HG03095 (cell line): ENCODE data around the gene PIK3C3.
"Not testable (repeated sequence)": the region's sequence is repeated elsewhere in the genome, so short reads cannot be mapped to it uniquely, and the experiment has no call there.

Source experiments
- ATAC-seq: cut with Tn5 transposase; IDR thresholded peaks from one replicate; pipeline ENCODE4 v1.9.1; 2021; ENCODE audit warnings: moderate library complexity; ENCODE audit not compliant: unreplicated experiment

PIK3C3 gene

GRCh38 chr18:42068030-42068429 lies 113.0 kb downstream of the PIK3C3 start:
- ATAC-seq = no peak

DNA sequence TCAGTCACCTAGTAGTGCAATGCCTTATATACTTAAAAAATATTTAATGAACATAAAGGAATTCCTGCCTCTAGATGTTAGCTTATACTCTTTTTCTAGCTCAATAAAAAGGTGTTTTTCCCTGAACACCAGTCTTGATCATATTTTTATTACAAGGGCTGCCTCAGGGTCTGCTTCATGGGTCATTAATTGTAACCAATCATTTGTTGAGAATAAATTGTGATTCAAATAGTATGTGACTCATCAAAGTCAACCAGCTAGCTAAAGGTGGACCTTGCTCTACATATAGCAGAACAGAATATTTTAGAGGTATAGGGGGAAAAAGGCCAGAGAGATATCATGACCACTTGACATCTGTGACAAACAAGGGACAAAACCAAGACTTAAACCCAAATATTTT lies 114.0 kb downstream of the PIK3C3 start:
- ATAC-seq = no peak

DNA sequence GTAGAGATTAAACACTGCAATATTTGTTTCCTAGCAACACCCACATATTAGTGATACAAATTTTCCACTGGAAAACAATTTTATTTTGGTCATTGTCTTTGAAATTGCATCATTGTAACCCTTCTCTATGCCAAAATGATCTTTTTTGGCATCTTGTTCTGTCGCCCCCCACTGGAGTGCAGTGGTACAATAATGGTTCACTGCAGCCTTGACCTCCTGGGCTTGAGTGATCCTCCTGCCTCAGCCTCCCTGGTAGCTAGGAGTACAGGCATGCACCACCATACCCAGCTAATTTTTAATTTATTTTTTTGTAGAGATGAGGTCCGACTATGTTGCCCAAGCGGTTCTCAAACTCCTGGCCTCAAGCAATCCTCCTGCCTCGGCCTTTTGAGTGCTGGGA lies 117.4 kb downstream of the PIK3C3 start:
- no peak for ATAC-seq

DNA sequence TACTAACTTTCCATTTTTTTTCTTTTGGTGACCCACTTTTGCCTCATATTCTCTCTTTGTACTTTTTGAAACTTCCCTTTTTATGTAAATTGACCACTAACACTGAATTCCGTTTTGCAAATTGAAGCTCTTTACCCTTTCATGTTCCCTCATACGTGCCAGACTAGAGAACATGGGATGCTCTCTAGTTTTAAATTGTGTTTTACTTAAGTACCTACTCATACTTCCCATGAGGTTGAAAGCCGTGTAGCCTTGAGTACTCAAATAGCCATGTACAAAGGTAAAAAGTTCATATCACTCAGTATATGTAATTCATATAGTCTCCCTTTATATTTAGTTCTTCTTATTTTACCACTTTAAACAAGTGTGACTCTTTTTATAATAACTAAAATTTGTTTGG lies 119.7 kb downstream of the PIK3C3 start:
- ATAC-seq = no peak

GRCh38 chr18:42078711-42079110 lies 123.7 kb downstream of the PIK3C3 start:
- no peak for ATAC-seq

DNA sequence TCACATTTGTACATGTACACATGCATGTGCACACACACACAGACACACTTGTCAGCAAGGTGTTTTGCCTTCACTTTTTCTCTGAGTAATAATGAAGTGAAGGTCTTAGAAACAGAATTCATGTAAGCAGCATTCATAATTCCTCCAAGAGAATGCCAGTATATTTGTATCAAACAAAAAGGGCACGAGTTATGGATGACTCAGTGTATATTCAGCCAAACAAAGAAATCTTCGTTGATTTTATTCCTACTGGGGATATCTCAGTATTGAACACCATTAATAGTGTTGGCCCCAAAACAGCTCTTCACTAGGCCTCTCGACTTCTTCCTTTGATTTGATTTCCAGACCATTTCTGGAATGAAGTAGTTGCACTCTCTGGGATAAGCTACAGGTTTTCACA lies 125.3 kb downstream of the PIK3C3 start:
- no peak for ATAC-seq

DNA sequence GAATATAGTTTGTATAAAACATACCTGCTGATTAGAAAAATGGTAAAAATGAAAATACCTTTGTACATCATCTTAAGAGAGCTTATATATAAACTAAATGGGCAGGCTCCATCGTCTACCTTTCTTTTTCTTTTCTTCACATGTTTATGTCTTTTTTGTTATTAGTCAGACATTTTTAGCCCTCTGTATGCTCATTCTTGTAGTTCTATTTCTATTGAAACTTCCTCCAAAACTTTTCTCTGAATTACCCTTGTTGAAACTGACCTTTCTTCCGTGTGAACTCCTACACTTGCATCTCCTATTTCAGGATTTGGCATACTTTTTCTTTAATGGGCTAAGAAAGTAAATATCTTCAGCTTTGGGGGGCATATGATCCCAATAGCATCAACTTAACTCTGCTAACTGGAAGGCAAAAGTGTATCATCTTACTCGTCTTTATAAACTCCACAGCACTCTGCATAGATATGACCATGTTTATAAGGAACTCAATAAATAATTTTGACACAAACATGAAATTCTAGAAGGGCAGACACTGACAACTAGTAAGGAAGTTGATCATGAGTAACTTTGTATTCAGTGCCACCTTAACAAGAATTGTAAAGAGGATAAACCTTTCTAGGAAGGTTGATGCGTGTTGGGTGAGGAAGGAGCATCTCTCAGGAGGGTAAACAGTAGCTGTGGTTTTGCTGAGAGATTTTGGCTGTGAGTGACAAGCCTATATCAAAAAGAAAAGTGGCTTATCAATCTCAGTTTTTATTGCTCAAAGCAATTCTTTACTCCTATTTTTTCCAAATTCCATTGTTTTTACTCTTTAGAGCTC lies 127.6 kb downstream of the PIK3C3 start:
- no peak for ATAC-seq

- ATAC-seq = no peak
Measured at GRCh38 chr18:42086288-42086687, 131.3 kb downstream of the PIK3C3 start.

DNA sequence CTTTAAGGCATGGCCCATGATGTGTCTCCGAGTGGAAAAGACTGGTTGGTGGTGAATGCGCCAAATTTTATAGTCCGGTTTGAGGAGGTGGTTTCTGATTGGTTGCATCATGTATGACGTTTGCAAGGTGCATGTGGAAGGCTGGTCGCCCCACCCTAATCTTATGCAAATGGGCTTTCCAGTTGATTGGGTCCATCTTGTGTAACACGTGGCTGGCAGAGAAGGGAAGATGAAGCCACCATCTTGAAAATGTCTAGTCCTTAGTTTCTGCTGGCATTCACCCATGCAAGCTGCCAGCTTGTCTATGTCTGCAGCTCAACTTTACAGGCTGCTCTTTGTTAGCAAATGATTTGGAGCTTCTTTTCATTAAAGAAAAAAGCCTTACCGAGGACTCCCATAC lies 132.2 kb downstream of the PIK3C3 start:
- no peak for ATAC-seq

DNA sequence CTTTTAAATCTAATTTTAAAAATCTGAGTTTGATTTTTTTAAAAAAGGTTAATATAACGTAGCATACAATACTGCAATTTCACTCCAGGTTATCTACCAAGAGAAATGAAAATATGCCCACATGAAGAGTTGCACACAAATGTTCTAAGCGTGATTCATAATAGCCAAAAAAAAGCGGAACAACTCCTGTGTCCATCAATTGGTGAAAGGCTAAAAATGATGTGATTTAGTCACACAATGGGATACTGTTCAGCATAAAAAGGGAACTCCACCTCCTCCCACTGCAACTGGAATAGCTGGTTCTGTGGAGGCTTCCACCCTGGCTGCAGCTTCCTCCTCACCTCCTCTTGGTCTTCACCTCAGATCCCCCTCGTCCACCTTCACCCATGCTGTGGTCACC lies 132.8 kb downstream of the PIK3C3 start:
- no peak for ATAC-seq

DNA sequence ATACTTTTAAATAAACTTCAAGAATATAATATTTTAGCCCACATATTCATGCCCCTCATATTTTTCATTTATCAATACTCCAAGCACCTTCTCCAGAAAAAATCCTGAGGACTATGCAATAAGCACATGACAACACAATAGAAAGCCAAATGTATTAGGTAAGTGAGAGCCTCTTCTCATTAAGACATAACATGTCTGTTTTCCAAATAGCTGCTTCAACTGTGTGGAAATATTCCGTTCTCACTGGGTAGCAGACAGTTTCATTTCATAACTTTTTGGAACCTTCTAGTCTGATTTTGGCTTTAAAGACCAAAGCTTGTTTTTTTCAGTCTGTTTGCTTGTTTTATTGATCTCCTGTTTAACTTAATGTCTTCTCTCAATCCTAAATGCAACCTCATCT lies 137.8 kb downstream of the PIK3C3 start:
- no peak for ATAC-seq

GRCh38 chr18:42094875-42095274 lies 139.8 kb downstream of the PIK3C3 start:
- ATAC-seq = no peak

DNA sequence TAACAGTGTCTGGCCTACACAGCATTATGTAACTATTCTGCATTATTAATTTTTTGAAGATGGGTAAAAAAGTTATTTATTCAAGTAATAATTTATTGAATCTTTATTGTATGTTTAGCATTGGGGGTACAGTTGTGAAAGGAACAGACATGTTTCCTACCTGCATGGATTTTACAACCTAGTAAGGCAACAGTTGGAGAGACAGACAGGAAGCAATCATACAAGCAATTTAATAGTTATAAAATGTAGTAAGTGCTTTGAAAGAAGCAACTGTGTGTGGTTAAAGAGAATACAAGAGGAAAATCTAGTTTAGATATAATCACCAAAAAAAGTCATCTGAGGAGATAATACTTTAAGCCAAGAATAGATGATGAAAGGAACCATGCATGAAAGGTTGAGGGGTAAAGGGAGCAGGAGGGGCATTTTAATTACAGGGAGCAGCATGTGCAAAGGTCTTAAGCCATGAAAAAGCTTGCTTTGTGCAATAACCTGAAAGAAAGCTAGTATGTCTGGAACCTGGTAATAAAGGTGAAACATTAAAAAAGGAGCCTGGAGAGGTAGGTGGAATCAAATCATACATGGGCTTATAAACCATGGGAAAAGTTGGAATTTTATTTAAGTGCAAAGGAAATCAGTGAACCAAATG lies 140.8 kb downstream of the PIK3C3 start:
- ATAC-seq = no peak

DNA sequence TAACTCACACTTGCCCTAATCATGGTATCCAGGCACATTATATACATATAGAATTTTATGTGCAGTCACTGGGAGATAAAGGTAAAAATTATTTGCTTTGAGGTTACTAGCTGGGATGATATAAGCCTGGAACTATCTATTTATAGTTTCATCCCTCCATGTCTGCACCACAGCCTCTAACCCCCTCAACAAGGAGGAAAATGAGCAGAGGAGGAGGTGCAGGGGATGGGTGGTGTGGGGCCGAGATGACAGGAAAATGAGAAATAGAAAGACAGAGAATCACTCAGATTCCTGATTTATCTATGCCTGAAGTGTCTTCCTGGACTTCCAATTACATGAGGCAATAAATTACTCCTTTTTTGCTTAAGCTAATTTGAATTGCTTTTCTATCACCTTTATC lies 145.2 kb downstream of the PIK3C3 start:
- ATAC-seq = no peak

GRCh38 chr18:42100911-42101310 lies 145.9 kb downstream of the PIK3C3 start:
- no peak for ATAC-seq

- no peak for ATAC-seq
Measured at GRCh38 chr18:42105394-42105793, 150.4 kb downstream of the PIK3C3 start.

- no peak for ATAC-seq
Measured at GRCh38 chr18:42106784-42107183, 151.8 kb downstream of the PIK3C3 start.

GRCh38 chr18:42107287-42107686 lies 152.3 kb downstream of the PIK3C3 start:
- ATAC-seq = no peak

DNA sequence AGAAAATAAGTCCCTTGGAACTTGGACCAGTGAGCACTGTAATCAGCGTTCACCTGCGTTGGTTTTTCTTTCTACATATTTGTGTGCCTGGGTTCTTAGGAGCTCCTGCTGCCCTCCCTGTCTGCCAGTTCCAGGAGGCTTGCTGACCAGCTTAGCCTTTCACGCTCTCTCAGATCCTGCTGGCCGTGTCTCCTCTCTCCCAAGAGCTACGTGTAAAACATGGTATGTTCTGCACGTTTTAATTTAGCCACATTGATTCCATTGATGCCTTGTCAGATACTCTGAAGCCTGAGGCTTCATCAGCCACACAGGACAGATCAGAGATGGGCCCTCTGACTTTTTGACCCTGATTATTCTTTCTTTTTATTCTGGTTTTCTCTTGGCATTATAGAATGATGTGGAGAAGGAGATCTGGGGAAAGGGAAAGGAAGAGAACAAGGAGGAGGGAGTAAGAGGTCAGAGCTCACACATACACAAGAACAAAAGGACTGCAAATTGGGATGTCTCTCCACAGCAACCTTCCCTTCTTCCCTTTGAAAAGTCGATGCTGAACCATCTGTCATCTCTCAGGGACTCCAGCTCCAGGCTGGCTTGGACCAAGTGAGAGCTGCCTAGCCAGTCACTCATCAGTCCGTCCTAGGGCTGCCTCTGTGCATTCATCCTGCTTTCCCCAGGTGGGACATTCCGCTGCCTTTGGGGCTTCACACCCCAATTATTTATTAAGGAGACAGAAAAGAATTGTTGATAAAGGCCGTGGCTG lies 152.8 kb downstream of the PIK3C3 start:
- no peak for ATAC-seq

DNA sequence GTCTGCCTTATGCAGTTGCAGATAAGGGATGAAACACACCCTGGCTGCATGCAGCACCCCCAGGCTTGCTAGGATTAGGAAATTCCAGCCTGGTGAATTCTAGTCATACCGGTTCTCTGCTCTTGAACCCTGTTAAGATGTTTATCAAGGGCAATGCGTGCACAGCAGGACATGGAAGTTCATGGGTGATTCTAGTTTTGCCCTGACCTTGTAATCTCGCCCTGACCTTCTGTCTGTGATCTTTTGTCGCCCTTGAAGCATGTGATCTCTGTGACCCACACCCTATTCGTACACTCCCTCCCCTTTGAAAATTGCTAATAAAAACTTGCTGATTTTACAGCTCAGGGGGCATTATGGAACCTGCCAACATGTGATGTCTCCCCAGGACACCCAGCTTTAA lies 157.1 kb downstream of the PIK3C3 start:
- not testable (repeated sequence) for ATAC-seq

- no peak for ATAC-seq
Measured at GRCh38 chr18:42112657-42113420, 157.8 kb downstream of the PIK3C3 start.
